H9 (cell line): ENCODE data around the gene SET. TPM values are rescaled to one million over a fixed set of nuclear protein-coding genes. Genes with fewer than 3 reads are reported as not detected.

Source experiments
- DNase-seq: peaks from one replicate; pipeline ENCODE4 v3.0.0-alpha.2; 2017
- H2AFZ ChIP-seq: one replicate; pipeline ENCODE4 v1.6.1; 2013; ENCODE audit warnings: mild to moderate bottlenecking, low read length, control low read depth, moderate library complexity
- H2AK5ac ChIP-seq: 2 replicates; pipeline ENCODE4 v1.6.1; 2013; ENCODE audit warnings: low read length, control low read depth, mixed read lengths; ENCODE audit not compliant: insufficient read length
- H2BK120ac ChIP-seq: one replicate; pipeline ENCODE4 v1.6.1; 2013; ENCODE audit warnings: low read depth, mild to moderate bottlenecking, low read length, control low read depth, inconsistent platforms; ENCODE audit not compliant: poor library complexity, severe bottlenecking
- H2BK12ac ChIP-seq: 2 replicates; pipeline ENCODE4 v1.6.1; 2013; ENCODE audit warnings: low read length, control low read depth, mixed read lengths, low read depth; ENCODE audit not compliant: insufficient read length
- H2BK15ac ChIP-seq: 2 replicates; pipeline ENCODE4 v1.6.1; 2013; ENCODE audit warnings: low read depth, low read length, control low read depth
- H2BK20ac ChIP-seq: one replicate; pipeline ENCODE4 v1.6.1; 2013; ENCODE audit warnings: low read depth, mild to moderate bottlenecking, low read length, control low read depth, inconsistent platforms; ENCODE audit not compliant: poor library complexity, severe bottlenecking
- H2BK5ac ChIP-seq: 2 replicates; pipeline ENCODE4 v1.6.1; 2013; ENCODE audit warnings: low read length, control low read depth, mixed read lengths; ENCODE audit not compliant: insufficient read length
- H3K14ac ChIP-seq: 2 replicates; pipeline ENCODE4 v1.6.1; 2013; ENCODE audit warnings: low read length, control low read depth; ENCODE audit not compliant: insufficient read depth
- H3K18ac ChIP-seq: 2 replicates; pipeline ENCODE4 v1.6.1; 2013; ENCODE audit warnings: low read depth, mild to moderate bottlenecking, mixed read lengths, low read length, control low read depth; ENCODE audit not compliant: insufficient read length
- H3K23ac ChIP-seq: 2 replicates; pipeline ENCODE4 v1.6.1; 2013; ENCODE audit warnings: low read length, control low read depth, mixed read lengths, low read depth; ENCODE audit not compliant: insufficient read length
- H3K23me2 ChIP-seq: 2 replicates; pipeline ENCODE4 v1.6.1; 2013; ENCODE audit warnings: low read depth, mild to moderate bottlenecking, mixed read lengths, low read length, control low read depth; ENCODE audit not compliant: insufficient read length, poor library complexity, severe bottlenecking
- H3K27ac ChIP-seq: 2 replicates; pipeline ENCODE4 v1.5.1; 2013; ENCODE audit warnings: low read length, control low read depth, mixed read lengths, low read depth; ENCODE audit not compliant: insufficient read length
- H3K27me3 ChIP-seq: 2 replicates; pipeline ENCODE4 v1.6.1; 2013; ENCODE audit warnings: low read length, control low read depth, inconsistent platforms; ENCODE audit not compliant: insufficient read depth
- H3K4ac ChIP-seq: 2 replicates; pipeline ENCODE4 v1.6.1; 2013; ENCODE audit warnings: low read depth, mild to moderate bottlenecking, control low read depth, inconsistent platforms, low read length, moderate library complexity
- H3K4me1 ChIP-seq: 2 replicates; pipeline ENCODE4 v1.6.1; 2013; ENCODE audit warnings: low read length, control low read depth, inconsistent platforms; ENCODE audit not compliant: insufficient read depth
- H3K4me2 ChIP-seq: 2 replicates; pipeline ENCODE4 v1.6.1; 2013; ENCODE audit warnings: low read length, control low read depth, mixed read lengths; ENCODE audit not compliant: insufficient read length, insufficient read depth
- H3K56ac ChIP-seq: 2 replicates; pipeline ENCODE4 v1.6.1; 2013; ENCODE audit warnings: low read depth, mild to moderate bottlenecking, mixed read lengths, low read length, control low read depth; ENCODE audit not compliant: insufficient read length
- H3K79me1 ChIP-seq: 2 replicates; pipeline ENCODE4 v1.6.1; 2013; ENCODE audit warnings: low read depth, mild to moderate bottlenecking, moderate library complexity, low read length, control low read depth, inconsistent platforms; ENCODE audit not compliant: insufficient read depth, poor library complexity, severe bottlenecking
- H3K79me2 ChIP-seq: 2 replicates; pipeline ENCODE4 v1.6.1; 2013; ENCODE audit warnings: low read length, control low read depth, inconsistent platforms; ENCODE audit not compliant: insufficient read depth
- H3K9ac ChIP-seq: 2 replicates; pipeline ENCODE4 v1.6.1; 2013; ENCODE audit warnings: low read length, control low read depth, mixed read lengths; ENCODE audit not compliant: insufficient read length; ENCODE audit errors: extremely low read depth
- H3K9me3 ChIP-seq: one replicate; pipeline ENCODE4 v1.6.1; 2013; ENCODE audit warnings: low read depth, low read length, inconsistent platforms; ENCODE audit not compliant: control insufficient read depth
- H3T11ph ChIP-seq: one replicate; pipeline ENCODE4 v1.6.1; 2013; ENCODE audit warnings: mild to moderate bottlenecking, low read length, control low read depth, inconsistent platforms
- H4K20me1 ChIP-seq: one replicate; pipeline ENCODE4 v1.6.1; 2013; ENCODE audit not compliant: control insufficient read depth, insufficient read length, insufficient read depth
- H4K5ac ChIP-seq: 2 replicates; pipeline ENCODE4 v1.6.1; 2013; ENCODE audit warnings: low read depth, mild to moderate bottlenecking, mixed read lengths, low read length, control low read depth; ENCODE audit not compliant: insufficient read length
- H4K8ac ChIP-seq: replicated peaks from 2 replicates; pipeline ENCODE4 v1.6.1; 2013; ENCODE audit warnings: low read length, control low read depth, mixed read lengths, low read depth; ENCODE audit not compliant: insufficient read length
- H4K91ac ChIP-seq: 2 replicates; pipeline ENCODE4 v1.6.1; 2013; ENCODE audit warnings: low read depth, mild to moderate bottlenecking, moderate library complexity, mixed read lengths, low read length, control low read depth; ENCODE audit not compliant: insufficient read length
- H3K27ac Mint-ChIP-seq, 3 experiments: 2 replicates in 2 of 3; 3 replicates in 1 of 3; pipeline ENCODE4 v1.8.0; 2020 to 2021; ENCODE audit warnings: mixed read lengths in 3 of 3, mild to moderate bottlenecking in 1 of 3, moderate library complexity in 1 of 3
- H3K27me3 Mint-ChIP-seq: 2 replicates; pipeline ENCODE4 v1.8.0; 2021; ENCODE audit warnings: low read depth, mild to moderate bottlenecking, moderate library complexity, mixed read lengths
- H3K36me3 Mint-ChIP-seq, 3 experiments: 2 replicates in 2 of 3; 3 replicates in 1 of 3; pipeline ENCODE4 v1.8.0; 2020 to 2021; ENCODE audit warnings: low read depth in 3 of 3, mixed read lengths in 3 of 3; ENCODE audit not compliant: insufficient read depth in 1 of 3
- H3K4me1 Mint-ChIP-seq, 2 experiments: 2 replicates each; pipeline ENCODE4 v1.8.0; 2020; ENCODE audit warnings: mixed read lengths in 2 of 2
- H3K4me3 Mint-ChIP-seq, 2 experiments: 2 replicates in 1 of 2; 3 replicates in 1 of 2; pipeline ENCODE4 v1.8.0; 2020 to 2021; ENCODE audit warnings: mild to moderate bottlenecking in 2 of 2, mixed read lengths in 2 of 2, moderate library complexity in 1 of 2
- H3K9me3 Mint-ChIP-seq, 2 experiments: 2 replicates in 1 of 2; 3 replicates in 1 of 2; pipeline ENCODE4 v1.8.0; 2020; ENCODE audit warnings: mild to moderate bottlenecking in 2 of 2, mixed read lengths in 2 of 2, moderate library complexity in 1 of 2
- WGBS: extraction: QIAGEN DNeasy Blood & Tissue Kit; methylation state at CpG from one replicate; pipeline ENCODE4 v1.1.7; 2013; ENCODE audit warnings: missing lambda C conversion rate, low lambda C conversion rate, mixed read lengths; ENCODE audit not compliant: insufficient read length; ENCODE audit errors: extremely low coverage; 5-methylcytosine and 5-hydroxymethylcytosine counted together
- total RNA-seq: library from RNA; stranded (reverse); gene quantifications from 2 replicates; pipeline ENCODE4 v1.2.1, GENCODE V29; 2021
- TF ChIP-seq, protein P1 (sequence below): fragments of 200-600 bp; sonication (generic); conservative IDR thresholded peaks from 3 replicates; pipeline ENCODE4 v1.8.0; 2021; ENCODE audit warnings: antibody characterized with exemption, mild to moderate bottlenecking

The SET gene
- total RNA-seq, 1 experiment from 2014 or later, result 1,148 TPM

DNA sequence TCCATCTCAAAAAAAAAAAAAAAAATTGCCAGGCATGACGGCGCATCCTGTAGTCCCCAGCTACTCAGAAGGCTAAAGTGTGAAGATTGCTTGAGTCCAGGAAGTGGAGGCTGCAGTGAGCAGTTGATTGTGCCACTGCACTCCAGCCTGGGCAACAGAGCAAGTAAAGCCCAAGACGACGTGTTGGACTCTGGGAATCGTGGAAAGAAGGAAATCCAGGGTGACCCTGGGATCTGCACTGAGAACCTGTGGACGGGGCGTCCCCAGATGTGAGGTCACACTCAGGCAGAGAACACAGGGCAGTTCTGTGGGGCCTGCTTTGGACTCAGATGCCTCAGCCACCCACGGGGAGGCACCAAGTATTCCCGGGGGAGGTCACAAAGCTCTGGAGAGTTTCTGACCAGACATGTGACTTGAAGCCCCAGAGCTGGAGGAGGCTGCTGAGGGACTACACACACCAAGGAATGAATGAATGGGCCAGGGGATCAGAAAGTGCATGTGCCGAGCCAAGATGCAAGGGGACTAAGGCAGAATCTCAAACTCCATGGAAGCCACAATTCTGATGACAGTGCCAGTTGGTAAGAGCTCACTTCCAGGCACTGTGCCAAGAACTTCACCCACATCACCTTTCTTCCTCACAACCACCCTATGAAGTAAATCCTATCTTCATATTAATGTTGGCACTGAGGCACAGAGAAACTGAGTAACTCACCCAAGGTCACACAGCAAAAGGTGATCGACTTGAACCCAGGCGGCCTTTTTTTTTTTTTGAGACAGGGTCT lies 45.3 kb upstream of the SET start:
- Histone ChIP-seq H3K9ac (no peak overlapping the region), H3K79me2 (no peaks in the 10 kb centered on the region)

More for the DNA sequence above, 45.3 kb upstream of the SET start:
- no peak overlapping the region for H2BK12ac ChIP-seq
- no peaks in the 10 kb centered on the region for H3K4me1 ChIP-seq
- H3K4ac ChIP-seq, result no peak overlapping the region
- peaks cover 5% of the 10 kb centered on the region for H3K23me2 ChIP-seq
- no peaks in the 10 kb centered on the region for H3K9me3 ChIP-seq
- H2BK15ac ChIP-seq, result no peak overlapping the region
- no peaks in the 10 kb centered on the region for H3K27me3 ChIP-seq
- no peak overlapping the region for H2BK120ac ChIP-seq
- no peak overlapping the region for H3K27ac ChIP-seq
- no peak overlapping the region for H4K91ac ChIP-seq
- H2AK5ac ChIP-seq, result no peak overlapping the region
- no peak for DNase-seq
- H3K4me1 Mint-ChIP-seq, result 0 out of 4 replicates have a peak, but pooled peaks cover 0 to 6% of the 10 kb centered on the region in 2 experiments
- no peak overlapping the region for H2BK5ac ChIP-seq
- no peak overlapping the region for H3T11ph ChIP-seq
- no peak overlapping the region for H3K14ac ChIP-seq
- no peak overlapping the region for H2AFZ ChIP-seq
- H3K56ac ChIP-seq, result no peak overlapping the region
- H3K4me2 ChIP-seq, result no peak overlapping the region
- peaks cover 2% of the 10 kb centered on the region for H3K79me1 ChIP-seq
- TF ChIP-seq, protein P1, sequence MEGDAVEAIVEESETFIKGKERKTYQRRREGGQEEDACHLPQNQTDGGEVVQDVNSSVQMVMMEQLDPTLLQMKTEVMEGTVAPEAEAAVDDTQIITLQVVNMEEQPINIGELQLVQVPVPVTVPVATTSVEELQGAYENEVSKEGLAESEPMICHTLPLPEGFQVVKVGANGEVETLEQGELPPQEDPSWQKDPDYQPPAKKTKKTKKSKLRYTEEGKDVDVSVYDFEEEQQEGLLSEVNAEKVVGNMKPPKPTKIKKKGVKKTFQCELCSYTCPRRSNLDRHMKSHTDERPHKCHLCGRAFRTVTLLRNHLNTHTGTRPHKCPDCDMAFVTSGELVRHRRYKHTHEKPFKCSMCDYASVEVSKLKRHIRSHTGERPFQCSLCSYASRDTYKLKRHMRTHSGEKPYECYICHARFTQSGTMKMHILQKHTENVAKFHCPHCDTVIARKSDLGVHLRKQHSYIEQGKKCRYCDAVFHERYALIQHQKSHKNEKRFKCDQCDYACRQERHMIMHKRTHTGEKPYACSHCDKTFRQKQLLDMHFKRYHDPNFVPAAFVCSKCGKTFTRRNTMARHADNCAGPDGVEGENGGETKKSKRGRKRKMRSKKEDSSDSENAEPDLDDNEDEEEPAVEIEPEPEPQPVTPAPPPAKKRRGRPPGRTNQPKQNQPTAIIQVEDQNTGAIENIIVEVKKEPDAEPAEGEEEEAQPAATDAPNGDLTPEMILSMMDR, result no peak
- no CpG with 5 or more reads among the region's 12 CpGs for WGBS
- H3K27me3 Mint-ChIP-seq, result no peaks in the 10 kb centered on the region
- no peak overlapping the region for H4K5ac ChIP-seq
- H4K8ac ChIP-seq, result no peak overlapping the region
- H3K18ac ChIP-seq, result no peak overlapping the region
- H3K27ac Mint-ChIP-seq, result peak overlapping the region; percentile 50 to 77 (median 64); a peak in 3 of 7 replicates
- no peak overlapping the region for H3K4me3 Mint-ChIP-seq
- H3K36me3 Mint-ChIP-seq, result peaks cover 6 to 40% (median 21%) of the 10 kb centered on the region in 3 experiments
- no peaks in the 10 kb centered on the region for H4K20me1 ChIP-seq
- no peaks in the 10 kb centered on the region for H3K9me3 Mint-ChIP-seq
- no peak overlapping the region for H2BK20ac ChIP-seq
- H3K23ac ChIP-seq, result no peak overlapping the region
